HepG2 (cell line): ENCODE results near the gene SLC5A6. TPM values are rescaled to one million over a fixed set of nuclear protein-coding genes. Genes with fewer than 3 reads are reported as not detected.

Experiments
- CBX5 ChIP-seq: sonication (generic); formaldehyde crosslinking; IDR thresholded peaks from 2 replicates; pipeline ENCODE4 v1.4.0; 2020; ENCODE audit warnings: missing genetic modification reagents, borderline replicate concordance
- GTF2F1 ChIP-seq: fragments of 150-350 bp; IDR thresholded peaks from 2 replicates; pipeline ENCODE4 v1.6.1; 2014; ENCODE audit warnings: low read length
- HNF1B ChIP-seq: sonication (generic); formaldehyde crosslinking; IDR thresholded peaks from 2 replicates; pipeline ENCODE4 v1.5.1; 2020; ENCODE audit warnings: mild to moderate bottlenecking, moderate library complexity, missing genetic modification reagents
- ISX ChIP-seq: sonication (generic); formaldehyde crosslinking; conservative IDR thresholded peaks from 2 replicates; pipeline ENCODE4 v1.5.0; 2020; ENCODE audit warnings: missing genetic modification reagents
- MAZ ChIP-seq, 2 experiments: sonication (generic) in 1 of 2; formaldehyde crosslinking in 1 of 2; IDR thresholded peaks; 2 replicates each; pipeline versions ENCODE4 v1.5.0 to v1.6.1; 2012 to 2020; ENCODE audit warnings: low read depth in 2 of 2, mild to moderate bottlenecking in 2 of 2, borderline replicate concordance in 1 of 2, improper control_type of control experiment in 1 of 2, low read length in 1 of 2, missing genetic modification reagents in 1 of 2, moderate library complexity in 1 of 2
- RAD51 ChIP-seq: fragments of 450-650 bp; IDR thresholded peaks from 2 replicates; pipeline ENCODE4 v1.6.1; 2016; ENCODE audit warnings: borderline replicate concordance
- RELA ChIP-seq: sonication (generic); formaldehyde crosslinking; IDR thresholded peaks from 2 replicates; pipeline ENCODE4 v1.4.0; 2020; ENCODE audit warnings: missing genetic modification reagents
- U2AF2 ChIP-seq: fragments of 200-400 bp; formaldehyde crosslinking; IDR thresholded peaks from 2 replicates; pipeline ENCODE4 v1.6.1; 2017; ENCODE audit warnings: low read depth, mild to moderate bottlenecking, low read length
- ZBTB42 ChIP-seq: sonication (generic); formaldehyde crosslinking; IDR thresholded peaks from 2 replicates; pipeline ENCODE4 v1.5.0; 2020; ENCODE audit warnings: mild to moderate bottlenecking, missing genetic modification reagents
- ZIK1 ChIP-seq: sonication (generic); formaldehyde crosslinking; IDR thresholded peaks from 2 replicates; pipeline ENCODE4 v1.5.0; 2020; ENCODE audit warnings: mild to moderate bottlenecking, low read depth, missing genetic modification reagents, borderline replicate concordance
- ZNF101 ChIP-seq: sonication (generic); formaldehyde crosslinking; IDR thresholded peaks from 2 replicates; pipeline ENCODE4 v1.4.0; 2020; ENCODE audit warnings: mild to moderate bottlenecking, low read depth, missing genetic modification reagents, borderline replicate concordance
- ZNF777 ChIP-seq: sonication (generic); formaldehyde crosslinking; IDR thresholded peaks from 2 replicates; pipeline ENCODE4 v1.4.0; 2020; ENCODE audit warnings: missing genetic modification reagents
- ZNF780A ChIP-seq: sonication (generic); formaldehyde crosslinking; IDR thresholded peaks from 2 replicates; pipeline ENCODE4 v1.8.0; 2022; ENCODE audit warnings: mild to moderate bottlenecking, missing genetic modification reagents, moderate library complexity
- ZNF879 ChIP-seq: sonication (generic); formaldehyde crosslinking; IDR thresholded peaks from 2 replicates; pipeline ENCODE4 v1.8.1; 2023; ENCODE audit warnings: missing genetic modification reagents
- polyA plus RNA-seq, 8 experiments: library from polyadenylated mRNA; depleted of rRNA in 3 of 8; stranded (reverse) in 7 of 8; unstranded in 1 of 8; fragments of >200 nt; fragmentation: Illumina TruSeq in 4 of 8; extraction: Trizol in 4 of 8; gene quantifications; 2 replicates each; pipeline versions ENCODE4 v1.2.1 to v1.2.3, GENCODE V29; 2011 to 2016; ENCODE audit warnings: low read depth in 4 of 8, missing spikeins in 1 of 8, mixed read lengths in 1 of 8; ENCODE audit not compliant: insufficient read depth in 1 of 8
- total RNA-seq, 5 experiments: library from RNA; depleted of rRNA; stranded (reverse); fragments of >200 nt; fragmentation: Illumina TruSeq; extraction: Trizol; gene quantifications; 2 replicates each; pipeline ENCODE4 v1.2.3, GENCODE V29; 2016; ENCODE audit warnings: low read depth in 1 of 5
- TF ChIP-seq, protein P1 (sequence below): sonication (generic); formaldehyde crosslinking; IDR thresholded peaks from 2 replicates; pipeline ENCODE4 v1.4.0; 2020; ENCODE audit warnings: missing genetic modification reagents
- TF ChIP-seq, protein P2 (sequence below): sonication (generic); formaldehyde crosslinking; IDR thresholded peaks from 2 replicates; pipeline ENCODE4 v1.4.0; 2020; ENCODE audit warnings: mild to moderate bottlenecking, missing genetic modification reagents, borderline replicate concordance

The SLC5A6 gene
- total and polyA plus RNA-seq, 2 of the 13 experiments (the other 11 are each of a cell fraction or from before 2014, with no cell fraction given) = 135 to 417 TPM

DNA sequence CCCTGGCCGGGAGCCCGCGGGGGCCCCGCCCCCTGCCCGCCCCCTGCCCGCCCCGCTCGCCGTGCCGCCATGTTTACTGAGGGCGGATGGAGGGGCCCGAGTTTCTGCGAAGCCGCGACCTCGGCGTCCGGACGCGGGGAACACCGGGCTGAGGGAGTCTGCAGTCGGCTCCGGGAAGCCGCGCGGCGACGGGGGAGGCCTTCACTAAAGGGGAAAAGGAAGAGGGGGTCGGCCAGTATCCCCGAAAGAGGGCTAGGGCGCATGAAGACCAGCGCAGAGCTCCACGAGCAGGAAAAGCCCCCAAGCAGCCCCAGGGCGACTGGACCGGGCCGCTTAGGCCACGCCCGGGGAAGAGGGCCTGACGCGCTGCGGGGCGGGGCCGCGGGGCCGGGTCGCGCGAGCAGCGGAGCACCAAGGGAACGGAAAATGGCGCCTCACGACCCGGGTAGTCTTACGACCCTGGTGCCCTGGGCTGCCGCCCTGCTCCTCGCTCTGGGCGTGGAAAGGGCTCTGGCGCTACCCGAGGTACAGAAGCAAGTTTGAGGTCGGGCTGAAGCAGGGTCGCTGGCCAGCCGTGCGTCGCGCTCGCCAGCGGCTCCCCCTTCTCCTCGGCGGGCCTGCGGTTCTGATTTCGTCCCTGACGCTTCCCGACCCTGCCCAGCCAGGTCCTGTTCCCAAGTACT, at the start of gene SLC5A6, which contains the start of gene ATRAID (continued):
- TF ChIP-seq ISX (CRISPR knock-in tag) (no peak), ZNF101 (CRISPR knock-in tag) (no peak), ZNF879 (CRISPR knock-in tag) (peak; percentile 71; the same call in 1 of the 2 replicates), HNF1B (CRISPR knock-in tag) (peak; percentile 80), ZNF780A (CRISPR knock-in tag) (no peak), ZBTB42 (CRISPR knock-in tag) (peak; percentile 26; the same call in 1 of the 2 replicates), MAZ (IDR thresholded peaks at IDR 0.05; ENCODE audit: borderline replicate concordance, low read depth, low read length) (peak; percentile 73), MAZ (CRISPR knock-in tag; IDR thresholded peaks at IDR 0.05; ENCODE audit: low read depth) (peak; percentile 95), U2AF2 (no peak), RAD51 (no peak), CBX5 (CRISPR knock-in tag) (no peak; the same call in 1 of the 2 replicates), ZNF777 (CRISPR knock-in tag) (peak; percentile 69), GTF2F1 (peak; percentile 47; the same call in 1 of the 2 replicates), ZIK1 (peak; percentile 68; the same call in 1 of the 2 replicates), RELA (no peak)
- TF ChIP-seq, protein P1, sequence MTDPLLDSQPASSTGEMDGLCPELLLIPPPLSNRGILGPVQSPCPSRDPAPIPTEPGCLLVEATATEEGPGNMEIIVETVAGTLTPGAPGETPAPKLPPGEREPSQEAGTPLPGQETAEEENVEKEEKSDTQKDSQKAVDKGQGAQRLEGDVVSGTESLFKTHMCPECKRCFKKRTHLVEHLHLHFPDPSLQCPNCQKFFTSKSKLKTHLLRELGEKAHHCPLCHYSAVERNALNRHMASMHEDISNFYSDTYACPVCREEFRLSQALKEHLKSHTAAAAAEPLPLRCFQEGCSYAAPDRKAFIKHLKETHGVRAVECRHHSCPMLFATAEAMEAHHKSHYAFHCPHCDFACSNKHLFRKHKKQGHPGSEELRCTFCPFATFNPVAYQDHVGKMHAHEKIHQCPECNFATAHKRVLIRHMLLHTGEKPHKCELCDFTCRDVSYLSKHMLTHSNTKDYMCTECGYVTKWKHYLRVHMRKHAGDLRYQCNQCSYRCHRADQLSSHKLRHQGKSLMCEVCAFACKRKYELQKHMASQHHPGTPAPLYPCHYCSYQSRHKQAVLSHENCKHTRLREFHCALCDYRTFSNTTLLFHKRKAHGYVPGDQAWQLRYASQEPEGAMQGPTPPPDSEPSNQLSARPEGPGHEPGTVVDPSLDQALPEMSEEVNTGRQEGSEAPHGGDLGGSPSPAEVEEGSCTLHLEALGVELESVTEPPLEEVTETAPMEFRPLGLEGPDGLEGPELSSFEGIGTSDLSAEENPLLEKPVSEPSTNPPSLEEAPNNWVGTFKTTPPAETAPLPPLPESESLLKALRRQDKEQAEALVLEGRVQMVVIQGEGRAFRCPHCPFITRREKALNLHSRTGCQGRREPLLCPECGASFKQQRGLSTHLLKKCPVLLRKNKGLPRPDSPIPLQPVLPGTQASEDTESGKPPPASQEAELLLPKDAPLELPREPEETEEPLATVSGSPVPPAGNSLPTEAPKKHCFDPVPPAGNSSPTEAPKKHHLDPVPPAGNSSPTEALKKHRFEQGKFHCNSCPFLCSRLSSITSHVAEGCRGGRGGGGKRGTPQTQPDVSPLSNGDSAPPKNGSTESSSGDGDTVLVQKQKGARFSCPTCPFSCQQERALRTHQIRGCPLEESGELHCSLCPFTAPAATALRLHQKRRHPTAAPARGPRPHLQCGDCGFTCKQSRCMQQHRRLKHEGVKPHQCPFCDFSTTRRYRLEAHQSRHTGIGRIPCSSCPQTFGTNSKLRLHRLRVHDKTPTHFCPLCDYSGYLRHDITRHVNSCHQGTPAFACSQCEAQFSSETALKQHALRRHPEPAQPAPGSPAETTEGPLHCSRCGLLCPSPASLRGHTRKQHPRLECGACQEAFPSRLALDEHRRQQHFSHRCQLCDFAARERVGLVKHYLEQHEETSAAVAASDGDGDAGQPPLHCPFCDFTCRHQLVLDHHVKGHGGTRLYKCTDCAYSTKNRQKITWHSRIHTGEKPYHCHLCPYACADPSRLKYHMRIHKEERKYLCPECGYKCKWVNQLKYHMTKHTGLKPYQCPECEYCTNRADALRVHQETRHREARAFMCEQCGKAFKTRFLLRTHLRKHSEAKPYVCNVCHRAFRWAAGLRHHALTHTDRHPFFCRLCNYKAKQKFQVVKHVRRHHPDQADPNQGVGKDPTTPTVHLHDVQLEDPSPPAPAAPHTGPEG = no peak
- TF ChIP-seq, protein P2, sequence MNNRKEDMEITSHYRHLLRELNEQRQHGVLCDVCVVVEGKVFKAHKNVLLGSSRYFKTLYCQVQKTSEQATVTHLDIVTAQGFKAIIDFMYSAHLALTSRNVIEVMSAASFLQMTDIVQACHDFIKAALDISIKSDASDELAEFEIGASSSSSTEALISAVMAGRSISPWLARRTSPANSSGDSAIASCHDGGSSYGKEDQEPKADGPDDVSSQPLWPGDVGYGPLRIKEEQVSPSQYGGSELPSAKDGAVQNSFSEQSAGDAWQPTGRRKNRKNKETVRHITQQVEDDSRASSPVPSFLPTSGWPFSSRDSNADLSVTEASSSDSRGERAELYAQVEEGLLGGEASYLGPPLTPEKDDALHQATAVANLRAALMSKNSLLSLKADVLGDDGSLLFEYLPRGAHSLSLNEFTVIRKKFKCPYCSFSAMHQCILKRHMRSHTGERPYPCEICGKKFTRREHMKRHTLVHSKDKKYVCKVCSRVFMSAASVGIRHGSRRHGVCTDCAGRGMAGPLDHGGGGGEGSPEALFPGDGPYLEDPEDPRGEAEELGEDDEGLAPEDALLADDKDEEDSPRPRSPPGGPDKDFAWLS = no peak
